Smooth muscle cell (in vitro differentiated cells): ENCODE measurements around the gene HOXA13. TPM values are rescaled to one million over a fixed set of nuclear protein-coding genes. Genes with fewer than 3 reads are reported as not detected.

Experiments used
- DNase-seq: peaks from one replicate; lab custom pipeline; 2025; ENCODE audit not compliant: unreplicated experiment; lab: John Stamatoyannopoulos, UW
- H2AFZ ChIP-seq: fragments of 200-600 bp; sonication (generic); 2 replicates; pipeline ENCODE4 v1.6.0; 2016; ENCODE audit warnings: antibody characterized with exemption, low read depth, mild to moderate bottlenecking
- H3F3A ChIP-seq: fragments of 200-600 bp; sonication (generic); 2 replicates; pipeline ENCODE4 v1.6.0; 2017; ENCODE audit warnings: antibody characterized with exemption, low read depth
- H3K27ac ChIP-seq: fragments of 200-600 bp; sonication (generic); 2 replicates; pipeline ENCODE4 v1.5.1; 2016; ENCODE audit warnings: low read depth, mild to moderate bottlenecking
- H3K27me3 ChIP-seq: fragments of 200-600 bp; sonication (generic); 2 replicates; pipeline ENCODE4 v1.6.1; 2016; ENCODE audit warnings: low read depth, mild to moderate bottlenecking
- H3K36me3 ChIP-seq: fragments of 200-600 bp; sonication (generic); 2 replicates; pipeline ENCODE4 v1.5.1; 2016; ENCODE audit warnings: low read depth
- H3K4me1 ChIP-seq: fragments of 200-600 bp; sonication (generic); 2 replicates; pipeline ENCODE4 v1.5.1; 2016; ENCODE audit warnings: low read depth
- H3K4me2 ChIP-seq: fragments of 200-600 bp; sonication (generic); 2 replicates; pipeline ENCODE4 v1.6.0; 2016; ENCODE audit warnings: mild to moderate bottlenecking
- H3K4me3 ChIP-seq: fragments of 200-600 bp; sonication (generic); 2 replicates; pipeline ENCODE4 v1.5.1; 2016; ENCODE audit warnings: mild to moderate bottlenecking
- H3K79me2 ChIP-seq: fragments of 200-600 bp; sonication (generic); 2 replicates; pipeline ENCODE4 v1.6.0; 2016; ENCODE audit warnings: low read depth, mild to moderate bottlenecking
- H3K9ac ChIP-seq: fragments of 200-600 bp; sonication (generic); 2 replicates; pipeline ENCODE4 v1.6.0; 2016; ENCODE audit warnings: low read depth
- H3K9me3 ChIP-seq: fragments of 200-600 bp; sonication (generic); replicated peaks from 2 replicates; pipeline ENCODE4 v1.5.1; 2016; ENCODE audit warnings: low read depth
- H4K20me1 ChIP-seq: fragments of 200-600 bp; sonication (generic); 2 replicates; pipeline ENCODE4 v1.6.0; 2016; ENCODE audit warnings: low read depth
- WGBS: methylation state at CpG from one replicate; pipeline ENCODE4 v1.1.7; 2016; ENCODE audit warnings: low lambda C conversion rate; 5-methylcytosine and 5-hydroxymethylcytosine counted together
- polyA plus RNA-seq: library from polyadenylated mRNA; unstranded; fragments of >200 nt; fragmentation: Nextera tagmentation; extraction: Ambion mirVana; gene quantifications from 2 replicates; pipeline ENCODE4 v1.2.1, GENCODE V29; 2016
- total RNA-seq: library from RNA; depleted of rRNA; stranded (reverse); fragments of >200 nt; gene quantifications from 2 replicates; pipeline ENCODE4 v1.2.3, GENCODE V29; 2014
- TF ChIP-seq, protein P1 (sequence below): fragments of 200-600 bp; sonication (generic); IDR thresholded peaks from 2 replicates; pipeline ENCODE4 v1.5.1; 2017; ENCODE audit warnings: borderline replicate concordance, mild to moderate bottlenecking, antibody characterized with exemption; ENCODE audit not compliant: insufficient read depth, poor library complexity, severe bottlenecking

HOXA13 gene
- total and polyA plus RNA-seq, 2 experiments from 2014 or later: 10.0 to 14.2 TPM

DNA sequence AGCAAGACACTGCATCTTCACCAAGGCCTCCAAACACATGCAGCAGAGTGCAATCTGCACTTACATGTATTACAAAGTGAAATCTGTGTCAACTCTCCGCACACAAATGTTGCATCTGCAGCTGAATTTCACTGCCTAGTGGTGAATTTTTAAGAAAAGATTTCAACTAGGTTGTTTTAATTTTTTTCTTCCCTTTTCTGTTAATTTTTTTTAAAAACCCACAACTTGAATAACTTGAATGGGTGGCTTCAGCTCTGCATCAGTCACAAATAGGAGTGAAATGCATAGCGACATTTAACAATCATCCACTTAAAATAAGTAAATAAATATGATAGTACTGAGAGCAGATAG is 5.9 kb downstream of the HOXA13 start:
- no peaks in the 10 kb centered on the region for H3K9me3 ChIP-seq
- TF ChIP-seq, protein P1, sequence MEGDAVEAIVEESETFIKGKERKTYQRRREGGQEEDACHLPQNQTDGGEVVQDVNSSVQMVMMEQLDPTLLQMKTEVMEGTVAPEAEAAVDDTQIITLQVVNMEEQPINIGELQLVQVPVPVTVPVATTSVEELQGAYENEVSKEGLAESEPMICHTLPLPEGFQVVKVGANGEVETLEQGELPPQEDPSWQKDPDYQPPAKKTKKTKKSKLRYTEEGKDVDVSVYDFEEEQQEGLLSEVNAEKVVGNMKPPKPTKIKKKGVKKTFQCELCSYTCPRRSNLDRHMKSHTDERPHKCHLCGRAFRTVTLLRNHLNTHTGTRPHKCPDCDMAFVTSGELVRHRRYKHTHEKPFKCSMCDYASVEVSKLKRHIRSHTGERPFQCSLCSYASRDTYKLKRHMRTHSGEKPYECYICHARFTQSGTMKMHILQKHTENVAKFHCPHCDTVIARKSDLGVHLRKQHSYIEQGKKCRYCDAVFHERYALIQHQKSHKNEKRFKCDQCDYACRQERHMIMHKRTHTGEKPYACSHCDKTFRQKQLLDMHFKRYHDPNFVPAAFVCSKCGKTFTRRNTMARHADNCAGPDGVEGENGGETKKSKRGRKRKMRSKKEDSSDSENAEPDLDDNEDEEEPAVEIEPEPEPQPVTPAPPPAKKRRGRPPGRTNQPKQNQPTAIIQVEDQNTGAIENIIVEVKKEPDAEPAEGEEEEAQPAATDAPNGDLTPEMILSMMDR: no peak
- peak overlapping the region; percentile 87 for H3K27ac ChIP-seq
- H3K9ac ChIP-seq: peak overlapping the region; percentile 66
- peaks cover 100% of the 10 kb centered on the region for H3K79me2 ChIP-seq
- DNase-seq: no peak
- 27% methylated on average over 2 of the region's 2 CpGs for WGBS
- no peaks in the 10 kb centered on the region for H3K27me3 ChIP-seq
- H3K4me2 ChIP-seq: peak overlapping the region; percentile 89
- no peaks in the 10 kb centered on the region for H3K36me3 ChIP-seq
- no peaks in the 10 kb centered on the region for H3K4me1 ChIP-seq
- H2AFZ ChIP-seq: peak overlapping the region; percentile 6
- peaks cover 5% of the 10 kb centered on the region for H3F3A ChIP-seq
- H4K20me1 ChIP-seq: peaks cover 41% of the 10 kb centered on the region
- H3K4me3 ChIP-seq: peak overlapping the region; percentile 67

DNA sequence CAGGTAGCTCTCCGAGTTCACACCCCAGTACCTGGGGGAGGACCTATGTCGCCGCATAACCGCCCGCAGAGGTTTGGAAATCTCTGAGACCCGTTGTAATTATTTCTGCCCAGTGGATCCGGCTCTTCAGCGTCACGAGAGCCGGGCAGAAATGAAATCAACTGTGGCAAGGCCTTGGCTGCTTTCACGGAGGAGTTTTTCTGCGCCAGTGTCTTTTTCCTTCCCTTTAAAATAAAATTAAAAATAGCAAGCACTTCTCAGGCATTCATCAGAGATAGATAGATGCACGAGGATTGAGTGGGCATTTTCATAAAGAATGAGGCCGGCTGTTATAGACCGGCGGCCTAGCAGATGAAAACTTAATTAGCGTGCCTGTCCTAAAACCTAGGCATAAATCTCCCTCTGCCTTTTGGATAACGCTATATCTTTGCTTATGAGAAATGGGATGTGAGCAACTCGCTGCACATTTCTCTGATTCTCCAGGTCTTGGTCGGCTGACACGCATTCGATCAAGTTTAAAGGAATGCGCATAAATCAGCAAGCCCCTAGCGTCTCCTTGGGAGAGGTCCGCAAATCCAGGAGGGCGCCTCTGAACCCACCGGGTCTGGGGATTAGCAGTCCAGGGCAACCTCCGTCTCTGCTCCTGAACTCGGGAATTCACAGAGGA is 6.4 kb downstream of the HOXA13 start:
- TF ChIP-seq, protein P1: no peak
- H3K4me1 ChIP-seq: no peaks in the 10 kb centered on the region
- H3K36me3 ChIP-seq: no peaks in the 10 kb centered on the region
- H3K79me2 ChIP-seq: peaks cover 100% of the 10 kb centered on the region
- H2AFZ ChIP-seq: peak overlapping the region; percentile 6
- DNase-seq: no peak
- peak overlapping the region; percentile 67 for H3K4me3 ChIP-seq
- peak overlapping the region; percentile 89 for H3K4me2 ChIP-seq
- 14% methylated on average over 29 of the region's 29 CpGs for WGBS
- H4K20me1 ChIP-seq: peaks cover 36% of the 10 kb centered on the region
- H3K27me3 ChIP-seq: no peaks in the 10 kb centered on the region
- peak overlapping the region; percentile 87 for H3K27ac ChIP-seq
- peak overlapping the region; percentile 66 for H3K9ac ChIP-seq
- H3F3A ChIP-seq: peaks cover 5% of the 10 kb centered on the region
- no peaks in the 10 kb centered on the region for H3K9me3 ChIP-seq

DNA sequence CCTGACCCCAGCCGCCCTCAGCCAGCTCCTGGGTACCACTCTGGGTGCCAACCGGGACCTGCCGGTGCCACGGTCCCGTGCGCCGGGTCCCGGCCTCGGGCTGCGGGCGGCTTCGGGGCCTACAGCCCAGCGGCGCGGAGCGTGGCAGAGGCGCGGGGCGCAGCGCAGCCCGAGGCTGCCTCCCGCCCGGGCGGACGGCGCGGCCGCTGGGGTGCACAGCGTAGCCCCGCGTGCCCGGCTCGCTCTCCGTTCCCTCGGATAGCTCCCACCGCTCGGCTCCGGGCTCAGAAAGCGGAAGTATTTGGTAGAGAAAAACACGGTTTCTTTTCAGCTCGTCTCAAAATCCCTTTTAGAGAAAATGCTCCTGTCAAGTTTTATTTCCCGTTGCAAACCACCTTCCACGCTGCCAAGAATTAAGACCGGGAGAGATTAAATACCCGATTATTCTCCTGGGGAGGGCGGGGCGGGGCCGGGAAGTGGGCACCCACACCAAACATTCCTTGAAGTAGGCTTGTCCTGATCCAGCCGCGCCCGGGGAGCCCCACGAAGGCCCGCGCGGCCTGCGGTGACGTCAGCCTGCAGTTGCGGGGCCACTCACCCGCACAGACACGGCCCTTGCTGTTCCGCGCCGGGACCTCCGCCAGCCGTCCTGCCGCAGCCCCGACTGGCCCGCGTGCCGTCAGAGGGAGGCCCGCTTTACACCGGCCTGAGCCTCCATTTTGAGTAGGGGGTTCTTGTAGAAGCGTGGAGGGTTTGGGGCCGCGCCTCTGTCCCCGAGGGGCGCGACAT is 7.2 kb downstream of the HOXA13 start:
- H3K9ac ChIP-seq: peak overlapping the region; percentile 66

More for the DNA sequence above, 7.2 kb downstream of the HOXA13 start:
- Histone ChIP-seq H3K9me3 (no peaks in the 10 kb centered on the region), H4K20me1 (peaks cover 29% of the 10 kb centered on the region), H3K79me2 (peaks cover 100% of the 10 kb centered on the region), H3K4me2 (peak overlapping the region; percentile 89), H3K4me1 (no peaks in the 10 kb centered on the region), H3K27ac (peak overlapping the region; percentile 87), H2AFZ (peak overlapping the region; percentile 73), H3F3A (peaks cover 4% of the 10 kb centered on the region), H3K27me3 (no peaks in the 10 kb centered on the region), H3K4me3 (peak overlapping the region; percentile 67), H3K36me3 (no peaks in the 10 kb centered on the region)
- TF ChIP-seq, protein P1: no peak
- DNase-seq: no peak
- WGBS: 8% methylated on average over 78 of the region's 78 CpGs
